GM21576 (cell line): ENCODE measurements around the gene GRAMD1B.

Experiments used
- ATAC-seq: cut with Tn5 transposase; IDR thresholded peaks from one replicate; pipeline ENCODE4 v1.9.1; 2021; ENCODE audit warnings: mild to moderate bottlenecking, moderate library complexity; ENCODE audit not compliant: unreplicated experiment

GRAMD1B gene

DNA sequence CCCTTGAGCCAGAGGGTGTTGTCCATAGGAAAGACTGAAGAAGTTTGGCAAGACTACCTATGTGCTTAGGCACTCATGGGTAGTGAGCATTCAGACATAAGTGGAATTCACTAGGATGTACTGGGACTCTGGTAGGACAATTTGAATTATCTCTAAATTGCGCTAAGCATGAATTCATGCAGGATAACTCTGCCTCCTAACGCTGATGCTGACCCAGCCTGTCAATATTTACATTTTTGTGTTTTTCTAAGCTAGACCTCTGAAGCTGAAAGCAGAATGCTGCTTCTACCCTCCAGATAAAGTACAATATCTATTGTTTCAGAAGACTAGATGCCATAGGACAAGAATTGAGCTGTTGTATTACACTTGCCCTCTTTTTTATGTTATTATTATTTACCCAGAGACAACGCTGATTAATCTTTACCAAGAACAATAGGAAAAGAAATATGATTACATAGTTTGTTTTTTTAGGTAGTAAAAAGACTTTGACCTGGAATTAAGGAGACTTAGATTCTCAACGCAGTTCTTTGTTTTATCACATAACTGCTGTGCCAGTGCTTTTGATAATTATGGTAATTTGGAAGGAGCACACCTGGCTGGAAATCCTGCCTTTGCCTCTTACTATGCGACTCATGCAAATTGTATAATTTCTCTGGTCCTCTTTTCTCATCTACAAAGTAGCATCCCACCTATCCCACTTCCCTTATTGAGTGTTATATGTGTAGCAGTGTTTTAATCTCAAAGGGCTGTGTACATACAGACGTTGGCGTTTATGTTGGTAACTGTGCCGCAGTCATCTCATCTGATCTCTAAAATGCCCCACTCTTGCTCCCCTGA is 21.2 kb upstream of the GRAMD1B start:
- no peak for ATAC-seq

DNA sequence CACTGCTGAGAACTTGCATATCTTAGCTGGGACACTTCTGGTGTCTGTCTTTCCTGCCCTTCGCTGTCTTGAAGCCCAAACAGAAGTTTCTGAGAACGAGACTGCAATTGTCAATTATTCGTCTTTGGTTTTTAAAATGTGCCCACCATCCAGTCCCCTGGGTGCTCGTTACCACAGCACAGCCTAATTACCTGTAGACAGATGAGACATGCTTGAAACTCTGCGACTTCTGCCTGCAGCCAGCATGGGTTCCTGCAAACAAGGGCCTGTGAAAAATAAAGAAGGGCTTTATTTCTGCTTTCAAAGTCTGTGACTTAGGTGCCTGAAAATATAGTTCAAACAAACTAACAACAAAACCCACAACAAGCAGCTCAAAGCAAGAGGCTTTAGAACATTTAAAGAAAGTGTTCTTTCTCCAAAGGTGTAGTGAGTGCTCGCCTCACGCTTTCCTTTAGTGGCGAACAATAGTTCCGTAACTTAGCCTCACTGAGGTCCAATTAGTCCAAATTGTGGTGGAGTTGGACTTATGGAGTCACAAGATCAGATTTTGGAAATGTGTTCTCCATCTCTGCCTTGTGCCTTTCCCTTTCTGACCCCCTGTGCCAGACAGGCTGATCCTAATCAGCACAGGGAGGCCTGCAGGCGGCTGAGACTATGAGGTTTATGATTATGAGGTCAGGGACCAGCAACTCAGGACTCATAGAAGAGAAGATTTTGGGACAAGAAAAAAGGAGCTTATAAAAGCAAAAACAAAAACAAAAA is 20.4 kb upstream of the GRAMD1B start:
- ATAC-seq: no peak

DNA sequence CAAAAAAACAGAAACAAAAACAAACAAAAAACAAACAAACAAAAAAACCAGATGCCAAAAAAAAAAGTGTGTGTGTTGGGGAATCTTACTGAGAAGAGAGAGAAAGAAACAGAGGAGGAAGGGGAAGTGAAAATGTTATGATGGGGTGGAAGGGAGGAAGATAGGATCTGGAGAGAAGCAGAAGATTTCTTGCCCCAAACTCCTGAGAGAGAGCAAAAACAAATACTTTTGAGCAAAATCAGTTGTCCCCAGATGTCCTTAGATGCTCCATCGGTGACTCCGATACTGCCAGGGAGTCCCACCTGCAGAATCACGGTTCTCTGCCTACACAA is 19.9 kb upstream of the GRAMD1B start:
- no peak for ATAC-seq

DNA sequence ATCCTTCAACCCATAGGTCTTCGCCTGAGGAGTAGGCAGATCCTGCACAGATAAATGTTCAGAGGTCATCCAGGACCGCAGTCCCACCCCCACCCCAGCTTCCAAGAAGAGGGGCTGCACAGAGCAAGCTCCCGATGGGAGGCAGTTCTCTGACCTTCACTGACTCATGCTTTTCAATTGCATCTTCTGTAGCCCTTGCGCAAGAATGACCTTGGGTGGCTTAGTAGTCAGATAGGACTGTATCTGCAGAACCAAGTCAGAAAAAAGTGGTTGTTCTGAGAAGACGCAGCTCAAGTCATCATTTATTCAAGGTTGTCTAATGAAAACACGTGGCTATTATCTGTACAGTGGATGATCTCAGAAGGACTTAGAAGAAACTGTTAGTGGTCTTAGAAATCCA is 16.4 kb upstream of the GRAMD1B start:
- ATAC-seq: no peak

DNA sequence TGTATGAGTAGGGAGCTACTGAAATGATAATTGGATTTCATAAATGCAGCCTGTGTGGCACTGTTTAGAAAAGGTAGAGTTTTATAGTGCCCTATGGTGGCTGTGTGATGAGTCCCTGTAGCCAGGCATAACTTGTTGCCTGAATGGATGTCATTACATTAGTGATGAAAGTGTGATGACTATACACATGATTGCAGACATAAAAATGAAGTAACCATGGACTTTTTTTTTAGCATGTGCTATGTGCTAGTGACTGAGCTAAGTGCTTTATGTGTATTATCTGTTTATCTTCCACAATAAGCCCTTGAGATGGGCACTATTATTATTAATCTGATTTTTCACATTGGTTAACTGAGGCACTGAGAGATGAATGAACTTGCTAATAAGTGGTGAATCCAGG is 13.5 kb upstream of the GRAMD1B start:
- ATAC-seq: no peak

DNA sequence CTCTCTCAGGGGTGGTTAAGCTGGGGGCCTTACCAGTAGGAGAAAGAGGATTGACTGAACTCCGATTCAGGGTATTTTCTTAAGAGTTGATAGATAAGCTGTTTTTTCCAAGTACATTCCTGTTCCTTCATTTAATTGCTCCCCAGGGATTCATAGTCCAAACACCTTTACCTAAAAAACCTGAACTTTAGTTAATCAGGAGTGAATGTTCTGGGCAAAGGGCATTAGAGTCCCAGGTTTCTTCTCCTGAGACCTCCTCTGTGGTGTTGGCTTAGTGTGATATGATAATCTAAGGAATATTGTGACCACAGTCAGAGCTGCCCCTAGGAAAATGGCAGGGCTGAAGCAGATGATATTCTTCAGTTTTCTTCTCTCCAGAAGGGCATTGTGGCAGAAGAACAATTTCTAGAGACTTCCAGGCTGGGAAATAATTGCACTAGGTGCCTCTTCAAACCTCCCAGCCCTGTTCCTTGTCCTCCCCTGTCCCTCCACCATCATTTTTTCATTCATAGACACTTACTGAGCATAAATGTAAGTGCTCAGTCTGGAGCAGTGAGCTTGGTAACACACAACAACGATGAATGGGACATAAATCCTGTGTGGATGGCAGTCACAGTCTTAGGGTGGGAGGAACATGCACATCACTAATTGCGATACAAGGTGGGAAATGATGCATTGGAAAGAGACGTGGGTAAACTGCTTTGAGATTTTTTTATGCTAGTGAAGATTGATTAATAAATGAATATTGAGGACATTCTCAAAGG is 11.5 kb upstream of the GRAMD1B start:
- no peak for ATAC-seq

DNA sequence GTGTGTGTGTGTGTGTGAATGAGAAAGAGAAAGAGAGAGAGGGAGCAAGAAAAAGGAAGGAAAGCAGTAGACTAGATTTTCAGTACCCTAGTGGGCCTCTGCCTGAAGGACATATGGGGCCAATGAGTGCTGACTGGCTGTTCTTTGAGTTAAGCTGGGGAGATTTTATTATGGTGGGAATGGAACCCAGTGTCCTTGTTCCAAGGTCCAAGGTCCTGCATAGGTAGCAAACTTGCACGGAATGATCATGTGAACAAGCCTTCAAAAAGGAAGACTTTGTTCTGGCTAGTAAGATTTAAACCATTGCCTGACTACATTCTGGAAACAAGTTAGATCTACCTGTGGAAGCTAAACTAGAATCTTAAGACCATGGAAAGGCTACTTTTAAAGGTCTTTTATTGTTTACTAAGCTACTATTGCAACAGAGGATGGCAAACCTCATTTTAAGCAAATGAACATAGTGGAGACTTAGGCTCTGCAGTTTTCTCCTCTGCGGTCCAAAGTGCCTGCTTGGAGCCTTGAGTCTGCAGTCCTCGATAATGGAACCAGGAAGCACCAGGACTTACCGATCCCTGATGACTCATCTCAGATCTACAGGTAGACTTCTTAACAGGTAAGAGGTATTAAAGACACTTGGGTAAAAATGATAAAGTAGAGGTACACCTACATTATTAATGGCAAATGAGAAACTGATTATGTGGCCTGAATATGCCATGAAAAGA is 10.2 kb upstream of the GRAMD1B start:
- ATAC-seq: no peak

DNA sequence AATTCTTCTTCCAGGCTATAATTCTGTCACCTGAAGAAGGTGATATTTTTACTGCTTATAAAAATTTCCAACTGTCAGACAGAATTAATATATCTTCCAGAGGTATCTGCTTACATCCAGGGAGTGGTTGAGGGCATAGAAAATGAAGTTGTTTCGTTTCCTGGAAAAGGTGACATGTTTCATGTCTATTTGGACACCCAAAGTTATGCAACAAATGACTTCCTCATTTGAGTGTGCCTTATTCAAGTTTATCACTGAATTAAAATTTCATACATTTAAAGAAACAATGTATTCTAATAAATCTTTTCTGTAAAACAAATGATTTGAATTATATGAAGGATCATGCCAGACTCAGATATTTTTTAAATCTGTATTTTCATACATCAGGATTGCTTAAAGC is 8.5 kb upstream of the GRAMD1B start:
- no peak for ATAC-seq

DNA sequence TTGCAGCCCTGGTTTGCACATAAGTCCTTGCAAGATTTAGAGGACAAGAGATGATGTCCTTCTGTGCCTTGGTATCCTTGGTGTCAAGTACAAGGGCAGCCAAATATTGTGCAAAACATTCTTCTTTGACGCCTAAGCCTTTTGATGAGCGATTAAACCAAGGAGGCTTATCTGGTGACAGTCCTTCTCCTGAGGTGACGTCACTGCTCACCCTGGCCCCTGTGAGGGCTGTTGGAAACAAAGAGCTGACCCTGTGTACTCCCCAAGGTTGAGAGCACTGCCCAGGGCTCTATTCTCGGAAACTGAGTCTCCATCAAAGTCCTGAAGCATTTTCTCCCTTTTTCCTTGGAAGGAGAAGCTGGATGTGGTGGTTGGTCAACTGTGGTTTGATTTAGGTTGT is 4.7 kb upstream of the GRAMD1B start:
- no peak for ATAC-seq

DNA sequence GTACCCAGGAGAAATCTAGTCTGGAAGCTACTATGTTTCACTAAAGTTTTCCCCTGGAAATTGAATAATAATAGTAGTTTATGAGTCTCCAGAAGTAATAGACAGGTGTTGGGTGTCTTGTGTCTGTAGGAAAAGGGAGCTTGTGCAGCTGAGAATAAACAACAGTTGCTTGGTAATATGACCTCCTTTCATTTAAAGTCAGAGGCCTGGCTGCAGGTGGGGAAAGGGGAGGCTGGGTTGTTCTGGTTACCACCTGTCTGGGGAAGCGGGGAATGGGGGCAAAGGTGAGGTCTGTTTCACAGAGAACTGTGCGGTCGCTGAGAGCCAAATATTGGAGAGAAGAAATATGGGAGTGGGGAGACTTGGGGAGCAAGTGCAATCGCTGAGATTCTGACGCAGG is 3.3 kb upstream of the GRAMD1B start:
- ATAC-seq: no peak

DNA sequence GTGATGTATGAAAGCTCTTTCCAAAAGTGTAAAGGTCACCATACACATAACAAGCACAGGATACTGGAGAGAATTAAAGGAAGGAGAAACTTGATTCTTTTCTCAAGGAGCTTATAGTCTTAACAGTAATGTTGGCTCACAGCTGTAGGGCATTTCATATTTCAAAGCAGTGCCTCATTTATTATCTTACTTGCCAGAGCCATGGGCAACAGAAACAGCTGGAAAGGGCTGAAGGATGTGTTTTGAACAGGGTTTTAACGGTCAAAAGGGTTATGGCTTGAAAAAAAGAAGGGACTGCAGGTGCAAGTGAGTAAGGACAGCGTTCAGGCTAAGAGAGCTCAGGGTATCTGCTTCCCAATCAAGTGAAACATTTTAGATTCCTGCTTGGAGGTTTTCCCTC is 2.7 kb upstream of the GRAMD1B start:
- no peak for ATAC-seq

DNA sequence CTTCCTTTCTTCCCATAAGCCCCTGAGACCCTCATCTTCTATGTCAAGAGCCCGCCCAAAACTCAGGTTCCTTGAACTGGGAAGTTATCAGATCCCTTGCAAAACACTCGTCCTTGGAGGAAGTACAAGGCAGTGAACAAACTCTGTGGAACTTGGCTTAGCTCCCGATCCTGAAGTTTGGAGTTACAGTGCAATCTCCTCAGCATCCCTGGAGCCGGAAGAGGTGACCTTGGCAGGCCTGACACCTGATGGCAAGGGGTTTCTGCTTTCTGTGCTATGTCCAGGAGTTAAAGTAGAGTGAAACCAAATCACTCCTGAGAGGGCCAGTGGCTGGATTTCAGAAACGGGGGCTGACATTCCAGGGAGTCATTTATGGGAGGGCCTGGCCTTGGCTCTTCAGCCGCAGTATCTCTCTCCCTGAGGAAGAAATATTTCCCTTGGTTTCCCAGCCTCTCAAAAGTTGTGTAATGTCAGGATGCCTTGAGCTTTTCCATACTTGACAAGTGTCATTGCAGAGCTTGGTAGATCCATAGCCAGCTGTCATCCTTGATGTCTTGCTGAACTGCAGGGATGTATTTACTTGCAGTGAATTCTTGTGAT is 1.9 kb upstream of the GRAMD1B start:
- ATAC-seq: no peak

DNA sequence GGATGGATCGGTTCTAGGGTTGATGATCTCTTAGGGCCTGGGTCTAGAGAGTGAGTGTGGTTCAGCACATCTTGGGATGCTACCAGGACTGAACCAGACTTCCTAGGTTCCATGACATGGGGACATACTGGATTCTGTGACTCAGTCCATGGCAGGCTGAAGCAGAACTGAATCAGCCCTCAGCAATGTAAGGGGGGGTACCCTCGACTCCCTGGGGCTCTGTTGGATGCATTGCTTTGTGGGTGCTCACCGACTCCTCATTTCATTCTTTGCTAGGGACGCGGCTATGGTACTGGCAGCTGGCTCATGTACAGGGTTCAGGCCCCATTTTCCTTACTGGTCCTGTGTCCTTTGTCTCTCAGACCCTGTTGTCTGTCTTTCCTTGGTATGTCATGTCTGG is 733 bp upstream of the GRAMD1B start:
- no peak for ATAC-seq

DNA sequence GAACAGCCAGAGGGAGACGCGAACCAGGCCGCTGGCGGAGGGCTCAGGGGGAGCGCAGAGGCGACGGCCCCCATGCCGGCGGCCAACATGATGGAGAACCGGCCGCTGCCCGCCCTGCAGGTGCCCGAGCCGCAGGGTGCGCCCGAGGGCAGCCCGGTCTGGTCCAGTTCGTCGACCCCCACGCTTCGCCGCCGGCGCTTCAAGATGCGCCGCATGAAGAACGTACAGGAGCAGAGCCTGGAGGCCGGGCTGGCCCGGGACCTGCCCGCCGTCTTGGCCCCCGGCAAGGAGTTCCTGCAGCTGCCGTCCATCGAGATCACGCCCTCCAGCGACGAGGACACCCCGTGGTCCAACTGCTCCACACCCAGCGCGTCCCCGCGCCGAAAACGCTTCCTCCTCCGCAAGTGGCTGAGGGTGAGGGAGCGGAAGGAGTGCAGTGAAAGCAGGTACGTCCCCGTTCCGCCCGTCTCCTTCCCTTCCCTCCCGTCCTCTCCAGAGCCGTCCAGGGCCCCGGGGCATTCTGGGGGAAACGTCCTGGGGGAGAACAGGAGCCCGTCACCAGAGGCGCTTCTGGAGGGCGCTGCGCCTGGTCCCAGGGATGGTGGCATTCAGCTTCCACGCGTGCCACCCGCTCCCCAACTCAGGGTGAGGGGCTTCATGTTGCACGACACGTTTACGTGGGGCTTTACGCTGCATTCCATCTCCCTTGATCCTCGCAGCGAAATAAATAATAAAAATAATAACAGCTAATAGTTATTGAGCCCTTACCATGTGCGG is 840 bp downstream of the GRAMD1B start:
- peak; percentile 65 for ATAC-seq

DNA sequence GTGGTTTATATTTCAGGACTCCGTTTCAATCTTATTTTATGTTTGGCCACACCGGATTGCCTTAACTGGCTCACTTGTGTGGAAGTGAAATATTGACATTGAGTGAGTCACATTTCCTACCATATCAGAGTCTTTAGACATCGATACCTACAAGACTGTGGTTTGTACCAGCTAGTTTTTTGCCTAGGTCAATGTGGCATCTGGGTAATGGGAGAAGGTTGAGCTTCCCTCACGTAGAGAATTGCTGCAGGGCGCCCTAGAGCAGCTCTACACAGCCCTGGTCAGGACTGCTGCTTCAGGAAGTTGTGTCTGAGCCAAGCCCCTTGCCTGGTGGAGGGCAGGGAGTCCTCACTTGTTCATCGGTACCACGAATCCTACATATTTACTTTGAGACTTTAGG is 1.6 kb downstream of the GRAMD1B start:
- no peak for ATAC-seq

DNA sequence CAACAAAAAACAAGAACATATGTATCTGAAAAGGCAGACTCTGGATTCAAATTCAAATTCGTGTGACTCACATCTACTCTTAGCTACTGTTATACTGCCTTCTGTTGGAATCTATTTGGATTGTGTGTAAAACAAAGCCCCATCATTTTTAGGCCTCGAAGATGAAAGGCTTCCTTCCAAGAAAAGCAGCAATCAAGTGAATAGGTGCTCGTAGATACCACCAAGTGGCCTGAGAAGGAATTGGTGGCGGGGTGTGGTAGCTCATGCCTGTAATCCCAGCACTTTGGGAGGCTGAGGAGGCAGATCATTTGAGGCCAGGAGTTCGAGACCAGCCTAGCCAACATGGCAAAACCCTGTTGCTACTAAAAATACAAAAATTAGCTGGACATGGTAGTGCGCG is 4.2 kb downstream of the GRAMD1B start:
- ATAC-seq: no peak

DNA sequence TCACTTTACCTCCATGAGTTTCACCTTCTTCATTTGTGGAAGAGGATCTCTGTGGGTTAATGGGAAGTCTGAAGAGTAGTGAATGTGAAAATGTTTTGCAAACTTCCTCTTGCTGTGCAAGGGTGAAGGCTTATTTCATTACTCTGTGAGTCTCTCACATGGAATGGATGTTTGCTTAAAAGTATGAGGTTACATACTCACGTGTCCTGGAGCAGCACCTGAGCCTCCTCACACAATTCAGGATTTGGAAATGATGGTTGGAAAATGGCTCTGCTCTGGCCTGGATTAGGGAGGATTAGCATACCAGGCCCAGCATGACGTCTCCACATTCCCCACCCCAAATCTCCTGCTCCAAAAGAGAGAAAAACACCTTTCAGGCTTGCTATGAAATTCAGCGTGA is 4.8 kb downstream of the GRAMD1B start:
- no peak for ATAC-seq

DNA sequence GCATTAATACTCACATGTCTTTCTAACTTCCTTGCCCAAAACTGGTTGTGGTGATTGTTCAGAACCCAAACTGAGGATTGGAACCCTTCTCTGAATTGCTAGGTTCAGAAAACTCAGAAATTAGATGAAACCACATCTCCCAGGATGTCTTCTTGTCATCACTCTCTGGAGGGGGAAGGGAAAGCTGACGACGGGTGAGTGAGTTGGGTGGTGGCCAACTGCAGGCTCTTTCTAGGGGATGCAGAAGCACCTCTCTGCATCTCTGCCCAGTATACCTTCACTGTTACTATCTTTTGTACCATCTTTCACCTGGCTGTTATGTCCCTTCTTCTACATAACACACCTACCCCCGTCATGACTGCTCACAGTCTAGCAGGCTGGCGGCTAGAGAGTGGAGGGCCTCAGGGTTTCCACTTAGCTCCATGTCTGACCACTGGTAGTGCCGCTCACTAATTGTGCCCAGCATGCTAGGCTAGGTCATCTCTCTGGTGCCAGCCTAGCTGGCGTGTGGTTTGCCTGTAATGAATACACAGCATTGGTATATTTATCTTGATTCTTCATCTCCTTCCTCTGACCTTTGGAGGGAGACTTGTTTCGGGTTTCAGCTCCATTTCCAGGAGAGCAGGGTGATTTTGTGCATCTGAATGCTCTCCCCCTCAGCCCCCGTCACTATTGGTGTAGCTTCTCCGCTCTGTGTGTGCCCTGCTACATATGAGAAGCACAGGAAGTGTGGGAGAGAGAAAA is 7.3 kb downstream of the GRAMD1B start:
- no peak for ATAC-seq

DNA sequence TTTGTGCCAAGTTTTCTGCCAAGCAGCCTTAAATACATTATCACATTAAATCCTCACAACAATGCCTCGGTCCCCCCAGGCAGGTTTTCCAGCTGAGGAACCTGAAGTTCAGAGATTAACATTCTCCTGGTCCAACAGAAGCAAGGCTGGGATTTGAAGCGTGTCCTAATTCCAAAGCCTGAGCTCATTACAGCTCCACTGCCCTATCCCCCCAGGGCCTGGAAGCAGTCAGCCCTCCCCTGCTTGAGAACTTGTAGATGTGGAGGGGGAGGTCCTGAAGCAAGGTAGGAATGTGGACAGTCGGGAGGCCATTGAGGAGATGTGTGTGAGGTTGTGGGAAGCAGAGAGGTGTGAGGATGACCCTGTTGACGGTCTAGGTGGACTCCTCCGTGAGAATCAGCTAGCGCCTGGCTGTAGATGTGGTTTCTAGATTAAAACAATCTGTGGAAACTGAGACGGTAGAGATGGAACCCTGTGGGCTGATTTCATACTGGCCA is 8.1 kb downstream of the GRAMD1B start:
- ATAC-seq: no peak
